ENCODE results near the gene SLC11A2.

DNA sequence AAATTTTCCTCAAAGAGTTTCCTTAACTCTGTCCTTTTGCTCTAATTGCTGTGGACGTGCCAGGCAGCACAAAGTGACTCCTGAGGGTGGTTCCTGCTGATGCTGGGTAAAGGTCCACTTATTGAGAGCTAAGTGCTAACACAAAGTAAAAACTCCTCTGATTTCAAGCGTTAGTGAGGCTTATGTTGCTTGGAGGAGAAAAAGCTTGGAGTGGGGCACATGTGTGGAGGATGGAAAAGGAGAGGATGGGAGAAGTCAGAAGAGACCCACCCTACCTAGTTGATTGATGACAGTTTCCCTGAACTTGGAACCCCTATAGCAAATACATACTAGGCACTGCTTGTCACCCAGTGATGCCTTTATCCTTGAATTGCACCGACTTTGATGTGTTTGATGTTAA lies 10.1 kb upstream of the SLC11A2 start:
- TF ChIP-seq POLR2A (IDR thresholded peaks at IDR 0.05; ENCODE audit: low read depth, low read length) (no peak), CEBPB (IDR thresholded peaks at IDR 0.05; ENCODE audit: low read depth, low read length) (no peak), CHD1 (IDR thresholded peaks at IDR 0.05; ENCODE audit: low read depth, low read length) (no peak)
- TF ChIP-seq, protein P1, sequence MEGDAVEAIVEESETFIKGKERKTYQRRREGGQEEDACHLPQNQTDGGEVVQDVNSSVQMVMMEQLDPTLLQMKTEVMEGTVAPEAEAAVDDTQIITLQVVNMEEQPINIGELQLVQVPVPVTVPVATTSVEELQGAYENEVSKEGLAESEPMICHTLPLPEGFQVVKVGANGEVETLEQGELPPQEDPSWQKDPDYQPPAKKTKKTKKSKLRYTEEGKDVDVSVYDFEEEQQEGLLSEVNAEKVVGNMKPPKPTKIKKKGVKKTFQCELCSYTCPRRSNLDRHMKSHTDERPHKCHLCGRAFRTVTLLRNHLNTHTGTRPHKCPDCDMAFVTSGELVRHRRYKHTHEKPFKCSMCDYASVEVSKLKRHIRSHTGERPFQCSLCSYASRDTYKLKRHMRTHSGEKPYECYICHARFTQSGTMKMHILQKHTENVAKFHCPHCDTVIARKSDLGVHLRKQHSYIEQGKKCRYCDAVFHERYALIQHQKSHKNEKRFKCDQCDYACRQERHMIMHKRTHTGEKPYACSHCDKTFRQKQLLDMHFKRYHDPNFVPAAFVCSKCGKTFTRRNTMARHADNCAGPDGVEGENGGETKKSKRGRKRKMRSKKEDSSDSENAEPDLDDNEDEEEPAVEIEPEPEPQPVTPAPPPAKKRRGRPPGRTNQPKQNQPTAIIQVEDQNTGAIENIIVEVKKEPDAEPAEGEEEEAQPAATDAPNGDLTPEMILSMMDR (conservative IDR thresholded peaks at IDR 0.05; ENCODE audit: low read depth, low read length): no peak
